GM18907 (cell line): Measurements from ENCODE around the gene CFAP46.
"Not testable (repeated sequence)": the region's sequence is repeated elsewhere in the genome, so short reads cannot be mapped to it uniquely, and the experiment has no call there.

Experiments used
- ATAC-seq: cut with Tn5 transposase; IDR thresholded peaks from one replicate; pipeline ENCODE4 v1.9.1; 2021; ENCODE audit warnings: mild to moderate bottlenecking, moderate library complexity; ENCODE audit not compliant: unreplicated experiment

CFAP46 gene

GRCh38 chr10:132901351-132901750, 41.0 kb downstream of the CFAP46 start:
- no peak for ATAC-seq

- ATAC-seq = no peak
These were observed 42.1 kb downstream of the CFAP46 start for GRCh38 chr10:132900211-132900756.

GRCh38 chr10:132899751-132900065, 42.7 kb downstream of the CFAP46 start:
- ATAC-seq = no peak

- ATAC-seq = no peak
These were observed 43.2 kb downstream of the CFAP46 start for GRCh38 chr10:132899054-132899750.

- no peak for ATAC-seq
These were observed 43.8 kb downstream of the CFAP46 start for GRCh38 chr10:132898391-132899053.

- no peak for ATAC-seq
These were observed 44.6 kb downstream of the CFAP46 start for GRCh38 chr10:132897516-132898381.

- ATAC-seq = not testable (repeated sequence)
These were observed 48.6 kb downstream of the CFAP46 start for GRCh38 chr10:132893786-132894185.

GRCh38 chr10:132893090-132893489, 49.3 kb downstream of the CFAP46 start:
- no peak for ATAC-seq

GRCh38 chr10:132892004-132892403, 50.4 kb downstream of the CFAP46 start:
- ATAC-seq = no peak

GRCh38 chr10:132891368-132891767, 51.0 kb downstream of the CFAP46 start:
- no peak for ATAC-seq

GRCh38 chr10:132890301-132890700, 52.1 kb downstream of the CFAP46 start:
- ATAC-seq = no peak

- no peak for ATAC-seq
These were observed 52.8 kb downstream of the CFAP46 start for GRCh38 chr10:132889556-132889955.

- no peak for ATAC-seq
These were observed 53.4 kb downstream of the CFAP46 start for GRCh38 chr10:132888898-132889490.

- ATAC-seq = not testable (repeated sequence)
These were observed 53.9 kb downstream of the CFAP46 start for GRCh38 chr10:132888446-132888845.

GRCh38 chr10:132886211-132887099, 55.9 kb downstream of the CFAP46 start:
- no peak for ATAC-seq

- no peak for ATAC-seq
These were observed 56.7 kb downstream of the CFAP46 start for GRCh38 chr10:132885451-132886210.

GRCh38 chr10:132884691-132885271, 57.6 kb downstream of the CFAP46 start:
- no peak for ATAC-seq

GRCh38 chr10:132884041-132884440, 58.3 kb downstream of the CFAP46 start:
- no peak for ATAC-seq

GRCh38 chr10:132883391-132883881, 58.9 kb downstream of the CFAP46 start:
- no peak for ATAC-seq
